Colonic mucosa (tissue), 4 donors: Measurements from ENCODE around the gene BAK1. TPM values are rescaled to one million over a fixed set of nuclear protein-coding genes. Genes with fewer than 3 reads are reported as not detected.

ENCODE experiments used
- DNase-seq: peaks from one replicate; pipeline ENCODE4 v3.0.0-alpha.2; 2020
- H3K27ac ChIP-seq: fragments of 200-600 bp; one replicate; pipeline ENCODE4 v1.8.0; 2021
- H3K27me3 ChIP-seq: fragments of 200-600 bp; one replicate; pipeline ENCODE4 v1.8.0; 2021
- H3K36me3 ChIP-seq: fragments of 200-600 bp; one replicate; pipeline ENCODE4 v1.8.0; 2021
- H3K4me1 ChIP-seq: fragments of 200-600 bp; one replicate; pipeline ENCODE4 v1.8.0; 2021; ENCODE audit warnings: mild to moderate bottlenecking
- H3K4me3 ChIP-seq: fragments of 200-600 bp; one replicate; pipeline ENCODE4 v1.8.0; 2021
- H3K9ac ChIP-seq, 2 donors: one replicate each; pipeline ENCODE4 v1.7.0; 2013; ENCODE audit warnings: control low read depth in 2 of 2, low read depth in 2 of 2, low read length in 2 of 2
- H3K9me3 ChIP-seq: fragments of 200-600 bp; one replicate; pipeline ENCODE4 v1.8.0; 2021
- CTCF ChIP-seq: fragments of 200-600 bp; IDR thresholded peaks from one replicate; pipeline ENCODE4 v1.8.0; 2022; ENCODE audit warnings: antibody characterized with exemption, mild to moderate bottlenecking
- intact Hi-C: fragments of 100-400 bp; cut with DNase I; formaldehyde crosslinking; loops from one replicate; pipeline ENCODE4 v1.14.1; 2022
- total RNA-seq, 2 donors: library from RNA; stranded (reverse); fragmentation: NEBNext Ultra II Directional in 1 of 2; extraction: Animal tissue kit (Norgen Biotek cat#: 25700) in 1 of 2; gene quantifications; one replicate each; pipeline ENCODE4 v1.2.1, GENCODE V29; 2021
- donor health status: healthy.
- donor health status: DM: no; HTN: no; CAD: no.
- donor health status: DM: no; HTN: no; CAD: no.

The BAK1 gene
- total RNA-seq, 2 donors from 2014 or later, result 72.1 to 76.6 TPM

DNA sequence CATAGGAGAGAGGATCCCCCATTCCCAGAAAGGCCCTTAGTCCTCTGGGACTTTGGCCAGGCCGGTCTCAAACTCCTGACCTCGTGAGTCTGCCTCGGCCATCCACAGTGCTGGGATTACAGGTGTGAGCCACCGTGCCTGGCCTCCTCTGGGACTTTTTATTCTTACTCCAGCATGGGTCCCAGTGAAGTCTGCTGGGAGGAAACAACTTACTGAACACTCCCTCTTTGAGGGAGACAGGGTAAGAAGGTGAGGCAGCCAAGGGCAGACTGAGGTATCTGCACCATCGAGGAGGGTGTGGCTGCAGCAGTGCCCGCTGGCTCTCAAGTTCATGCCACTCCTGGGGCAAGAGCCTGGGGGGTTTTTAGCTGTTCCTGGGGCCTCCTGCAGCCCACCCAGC, 2.4 kb downstream of the BAK1 start:
- Histone ChIP-seq H3K4me1 (peaks cover 15% of the 10 kb centered on the region), H3K9ac (peak overlapping the region; percentile 47 to 100), H3K27ac (peak overlapping the region; percentile 96), H3K9me3 (no peaks in the 10 kb centered on the region), H3K4me3 (peak overlapping the region; percentile 77), H3K36me3 (peaks cover 21% of the 10 kb centered on the region), H3K27me3 (no peaks in the 10 kb centered on the region)
- DNase-seq, result peak; percentile 68
- TF ChIP-seq CTCF, result no peak
- intact Hi-C loops, result no loop called here

DNA sequence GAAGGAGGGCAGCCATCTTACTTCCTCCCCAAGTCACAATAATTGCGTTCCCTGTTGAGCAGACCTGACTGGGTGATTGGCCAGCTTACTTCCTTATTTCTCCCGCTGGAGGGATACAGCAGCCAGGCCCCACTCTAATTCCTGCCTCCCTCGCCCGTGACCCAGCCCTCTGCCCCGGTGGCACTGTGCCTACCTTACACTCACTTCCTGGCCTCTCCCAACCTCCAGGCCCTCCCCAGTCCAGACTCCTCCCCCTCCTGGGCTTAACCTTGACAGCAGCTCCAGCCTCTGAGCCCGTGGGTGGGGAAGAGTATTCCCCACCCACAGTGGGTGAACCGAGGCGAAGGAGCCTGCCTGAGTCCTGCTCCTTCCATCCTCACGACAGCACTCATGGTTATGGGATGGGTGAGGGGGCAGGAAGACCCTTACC, 3.0 kb downstream of the BAK1 start:
- TF ChIP-seq CTCF, result no peak
- H3K4me3 ChIP-seq, result peak overlapping the region; percentile 77
- intact Hi-C loops, result no loop called here
- peak overlapping the region; percentile 96 for H3K27ac ChIP-seq
- peak; percentile 98 for DNase-seq
- H3K4me1 ChIP-seq, result peaks cover 15% of the 10 kb centered on the region
- peak overlapping the region; percentile 47 to 100 for H3K9ac ChIP-seq
- H3K36me3 ChIP-seq, result peaks cover 21% of the 10 kb centered on the region
- H3K9me3 ChIP-seq, result no peaks in the 10 kb centered on the region
- H3K27me3 ChIP-seq, result no peaks in the 10 kb centered on the region

DNA sequence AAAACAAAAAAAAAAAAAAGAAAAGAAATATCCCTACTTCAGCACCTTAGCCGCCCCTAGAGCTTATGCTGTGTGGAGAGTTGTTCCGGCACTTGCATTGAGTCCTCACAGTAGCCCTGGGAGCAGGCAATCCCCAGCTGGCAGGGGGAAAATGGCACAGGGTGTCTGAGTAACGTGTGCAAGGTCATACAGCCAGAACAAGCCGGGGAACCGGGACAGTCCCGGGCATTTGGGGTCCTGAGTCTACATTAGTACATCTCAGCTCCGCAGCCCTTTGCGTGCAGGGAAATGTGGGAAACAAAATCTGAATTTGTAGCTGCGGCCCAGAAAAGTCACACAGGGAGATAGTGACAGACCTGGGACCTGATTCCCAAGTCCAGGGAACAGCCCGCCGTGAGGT, 3.4 kb downstream of the BAK1 start:
- Histone ChIP-seq H3K9me3 (no peaks in the 10 kb centered on the region), H3K27me3 (no peaks in the 10 kb centered on the region), H3K9ac (peak overlapping the region; percentile 24 to 100), H3K27ac (peak overlapping the region; percentile 96), H3K36me3 (peaks cover 21% of the 10 kb centered on the region), H3K4me3 (no peak overlapping the region), H3K4me1 (peaks cover 15% of the 10 kb centered on the region)
- DNase-seq, result no peak
- intact Hi-C loops, result no loop called here
- no peak for TF ChIP-seq CTCF

GRCh38 chr6:33575211-33575610, 4.9 kb downstream of the BAK1 start:
- Histone ChIP-seq H3K9me3 (no peaks in the 10 kb centered on the region), H3K27me3 (no peaks in the 10 kb centered on the region), H3K4me3 (no peak overlapping the region), H3K9ac (no peak overlapping the region), H3K36me3 (peaks cover 21% of the 10 kb centered on the region), H3K27ac (no peak overlapping the region), H3K4me1 (peaks cover 15% of the 10 kb centered on the region)
- no peak for TF ChIP-seq CTCF
- intact Hi-C loops, result no loop called here
- DNase-seq, result no peak

- Histone ChIP-seq H3K9me3 (no peaks in the 10 kb centered on the region), H3K36me3 (peaks cover 21% of the 10 kb centered on the region), H3K9ac (peak overlapping the region; percentile 58 to 92), H3K4me3 (peak overlapping the region; percentile 48), H3K27me3 (no peaks in the 10 kb centered on the region), H3K27ac (peak overlapping the region; percentile 83), H3K4me1 (peaks cover 4% of the 10 kb centered on the region)
- DNase-seq, result no peak
- intact Hi-C loops, result no loop called here
- no peak for TF ChIP-seq CTCF
Measured at GRCh38 chr6:33571637-33572316, 8.3 kb downstream of the BAK1 start.
